OCI-LY7 (cell line): ENCODE measurements around the gene H1-8.

Source experiments
- CTCF ChIP-seq: fragments of 200-600 bp; sonication (generic); conservative IDR thresholded peaks from 2 replicates; pipeline ENCODE4 v1.5.1; 2014; ENCODE audit warnings: mild to moderate bottlenecking, antibody characterized with exemption, low read length, moderate library complexity, mixed read lengths
- EZH2phosphoT487 ChIP-seq: fragments of 200-600 bp; sonication (generic); IDR thresholded peaks from 2 replicates; pipeline ENCODE4 v1.6.1; 2018; ENCODE audit warnings: low read depth, borderline replicate concordance, mild to moderate bottlenecking, mixed run types, antibody characterized with exemption, low read length, moderate library complexity, mixed read lengths

- TF ChIP-seq CTCF: no peak
- TF ChIP-seq EZH2phosphoT487: no peak
Measured at GRCh38 chr3:129556358-129556695, 13.4 kb downstream of the H1-8 start.
